ENCODE measurements around the gene PLAU.
"Not testable (repeated sequence)": the region's sequence is repeated elsewhere in the genome, so short reads cannot be mapped to it uniquely, and the experiment has no call there.

DNA sequence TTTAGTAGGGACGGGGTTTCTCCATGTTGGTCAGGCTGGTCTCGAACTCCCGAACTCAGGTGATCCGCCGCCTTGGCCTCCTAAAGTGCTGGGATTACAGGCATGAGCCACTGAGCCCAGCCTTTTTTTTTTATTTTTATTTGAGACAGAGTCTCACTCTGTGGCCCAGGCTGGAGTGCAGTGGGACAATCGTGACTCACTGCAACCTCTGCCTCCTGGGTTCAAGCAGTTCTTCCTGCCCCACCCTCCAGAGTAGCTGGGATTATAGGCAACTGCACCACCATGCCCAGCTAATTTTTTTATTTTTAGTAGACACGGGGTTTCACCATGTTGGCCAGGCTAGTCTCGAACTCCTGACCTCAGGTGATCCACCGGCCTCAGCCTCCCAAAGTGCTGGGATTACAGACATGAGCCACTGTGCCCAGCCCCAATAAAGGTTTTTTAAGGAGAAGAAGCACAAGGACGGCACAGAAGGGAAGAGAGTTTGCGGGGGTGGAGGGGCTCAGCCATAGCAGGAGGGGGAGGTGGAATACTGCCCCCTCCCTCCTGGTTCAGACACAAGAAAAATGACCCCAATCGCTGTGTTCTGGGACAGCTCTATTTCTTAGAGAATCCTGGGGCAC, 54.4 kb downstream of the PLAU start:
- TF ChIP-seq, protein P1, sequence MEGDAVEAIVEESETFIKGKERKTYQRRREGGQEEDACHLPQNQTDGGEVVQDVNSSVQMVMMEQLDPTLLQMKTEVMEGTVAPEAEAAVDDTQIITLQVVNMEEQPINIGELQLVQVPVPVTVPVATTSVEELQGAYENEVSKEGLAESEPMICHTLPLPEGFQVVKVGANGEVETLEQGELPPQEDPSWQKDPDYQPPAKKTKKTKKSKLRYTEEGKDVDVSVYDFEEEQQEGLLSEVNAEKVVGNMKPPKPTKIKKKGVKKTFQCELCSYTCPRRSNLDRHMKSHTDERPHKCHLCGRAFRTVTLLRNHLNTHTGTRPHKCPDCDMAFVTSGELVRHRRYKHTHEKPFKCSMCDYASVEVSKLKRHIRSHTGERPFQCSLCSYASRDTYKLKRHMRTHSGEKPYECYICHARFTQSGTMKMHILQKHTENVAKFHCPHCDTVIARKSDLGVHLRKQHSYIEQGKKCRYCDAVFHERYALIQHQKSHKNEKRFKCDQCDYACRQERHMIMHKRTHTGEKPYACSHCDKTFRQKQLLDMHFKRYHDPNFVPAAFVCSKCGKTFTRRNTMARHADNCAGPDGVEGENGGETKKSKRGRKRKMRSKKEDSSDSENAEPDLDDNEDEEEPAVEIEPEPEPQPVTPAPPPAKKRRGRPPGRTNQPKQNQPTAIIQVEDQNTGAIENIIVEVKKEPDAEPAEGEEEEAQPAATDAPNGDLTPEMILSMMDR (conservative IDR thresholded peaks at IDR 0.05; ENCODE audit: low read length), result not testable (repeated sequence)
- not testable (repeated sequence) for TF ChIP-seq EZH2phosphoT487 (IDR thresholded peaks at IDR 0.05; ENCODE audit: borderline replicate concordance, low read depth, low read length)

Data from OCI-LY7 (cell line).